Erythroblast (primary cell): ENCODE results near the gene APRT.

Experiments used
- GATA1 ChIP-seq: IDR thresholded peaks from 2 replicates; pipeline ENCODE4 v1.6.1; 2011; ENCODE audit warnings: low read depth, mild to moderate bottlenecking, control low read depth, low read length, moderate library complexity
- POLR2A ChIP-seq: IDR thresholded peaks from 2 replicates; pipeline ENCODE4 v1.6.1; 2011; ENCODE audit warnings: mild to moderate bottlenecking, low read length

- TF ChIP-seq POLR2A (no peak), GATA1 (no peak)
Observed at GRCh38 chr16:88837806-88838205, 26.1 kb upstream of the APRT start.
